HG02571 (cell line): ENCODE results near the gene ITM2B.
"Not testable (repeated sequence)": the region's sequence is repeated elsewhere in the genome, so short reads cannot be mapped to it uniquely, and the experiment has no call there.

ENCODE experiments used
- ATAC-seq: cut with Tn5 transposase; IDR thresholded peaks from one replicate; pipeline ENCODE4 v1.9.1; 2021; ENCODE audit warnings: mild to moderate bottlenecking, moderate library complexity; ENCODE audit not compliant: unreplicated experiment

The ITM2B gene

DNA sequence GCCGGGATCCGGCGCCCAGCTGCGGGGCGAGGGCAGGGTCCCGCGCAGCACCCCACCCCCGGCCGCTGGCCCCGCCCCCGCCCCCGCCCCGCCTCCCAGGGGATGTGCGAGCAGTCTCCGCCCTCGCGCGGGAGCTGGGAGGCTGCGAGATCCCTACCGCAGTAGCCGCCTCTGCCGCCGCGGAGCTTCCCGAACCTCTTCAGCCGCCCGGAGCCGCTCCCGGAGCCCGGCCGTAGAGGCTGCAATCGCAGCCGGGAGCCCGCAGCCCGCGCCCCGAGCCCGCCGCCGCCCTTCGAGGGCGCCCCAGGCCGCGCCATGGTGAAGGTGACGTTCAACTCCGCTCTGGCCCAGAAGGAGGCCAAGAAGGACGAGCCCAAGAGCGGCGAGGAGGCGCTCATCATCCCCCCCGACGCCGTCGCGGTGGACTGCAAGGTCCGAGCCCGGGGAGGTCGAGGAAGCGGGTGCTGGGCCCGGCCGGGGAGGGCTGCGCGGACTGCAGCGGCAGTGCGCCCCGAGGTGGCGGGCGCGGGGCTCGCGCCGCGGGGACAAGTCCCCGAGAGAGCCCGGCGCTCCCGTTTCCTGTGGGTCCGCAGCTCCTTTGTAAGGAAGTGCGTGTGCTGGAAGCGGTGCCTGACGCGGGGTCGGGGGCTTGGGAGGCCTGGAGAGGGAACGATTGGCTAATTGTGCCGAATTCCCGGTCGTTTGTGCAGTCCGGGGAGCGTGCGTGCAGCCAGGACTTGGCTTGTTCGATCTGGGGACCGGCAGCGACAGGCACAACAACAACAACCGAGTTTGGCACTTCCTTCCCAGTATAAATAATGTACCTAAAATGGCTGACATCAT lies at the start of gene ITM2B:
Gene ITM2B, plus strand, starts transcription at position 161 of the 843 bp plus-strand sequence. Its CDS starts 155 bp downstream, at position 316.
- peak; percentile 58 for ATAC-seq

DNA sequence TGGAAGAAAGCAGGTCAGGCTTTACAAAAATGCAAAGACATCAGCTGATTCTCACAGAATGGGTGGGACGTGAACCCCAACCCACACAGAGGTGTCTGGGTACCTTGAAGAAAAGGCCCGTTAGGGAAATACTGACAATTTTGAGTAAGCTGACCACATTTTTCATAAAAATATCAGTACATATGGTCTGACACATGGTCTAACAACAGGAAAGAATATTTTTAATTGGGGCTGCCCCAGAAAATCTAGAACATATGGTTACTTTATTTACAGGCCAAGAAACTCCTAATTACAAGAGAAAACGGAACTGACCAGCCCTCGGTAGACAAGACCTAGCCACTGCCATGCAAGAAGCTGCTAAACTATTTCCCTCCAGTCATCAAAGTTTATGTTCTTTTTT lies 48.7 kb upstream of the ITM2B start:
- no peak for ATAC-seq

DNA sequence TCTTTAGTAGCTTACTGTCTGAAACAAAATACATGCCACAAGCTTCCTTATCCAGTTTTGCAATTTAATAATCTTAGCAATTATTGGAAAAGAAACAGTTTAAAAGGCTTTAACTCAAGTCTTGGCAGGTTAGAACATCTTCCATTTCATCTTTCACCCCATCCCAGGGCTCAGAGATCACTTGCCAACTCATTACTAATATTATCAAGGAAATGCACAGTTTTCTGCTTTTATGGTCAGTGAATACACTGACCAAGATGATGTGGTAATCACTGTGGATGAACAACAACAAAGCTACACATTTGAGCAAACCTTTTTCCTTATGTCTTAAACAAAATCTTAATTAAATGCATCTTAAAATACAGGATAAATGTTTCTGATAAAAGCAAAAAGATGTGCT lies 48.0 kb upstream of the ITM2B start:
- ATAC-seq, result no peak

DNA sequence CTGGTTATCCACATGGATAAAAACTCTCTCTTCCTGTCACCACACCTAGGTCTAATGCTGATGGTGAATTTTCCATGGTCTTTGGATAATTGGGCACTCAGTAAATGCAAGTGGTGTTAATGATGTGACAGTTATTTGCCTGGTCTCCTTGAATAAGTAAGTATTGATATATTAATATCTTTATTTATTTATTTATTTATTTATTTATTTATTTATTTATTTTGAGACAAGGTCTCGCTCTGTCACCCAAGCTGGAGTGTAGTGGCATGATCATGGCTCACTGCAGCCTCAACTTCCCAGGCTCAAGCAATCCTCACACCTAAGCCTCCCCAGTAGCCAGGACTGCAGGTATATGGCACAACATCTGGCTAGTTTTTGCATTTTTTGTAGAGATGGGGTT lies 46.3 kb upstream of the ITM2B start:
- no peak for ATAC-seq

DNA sequence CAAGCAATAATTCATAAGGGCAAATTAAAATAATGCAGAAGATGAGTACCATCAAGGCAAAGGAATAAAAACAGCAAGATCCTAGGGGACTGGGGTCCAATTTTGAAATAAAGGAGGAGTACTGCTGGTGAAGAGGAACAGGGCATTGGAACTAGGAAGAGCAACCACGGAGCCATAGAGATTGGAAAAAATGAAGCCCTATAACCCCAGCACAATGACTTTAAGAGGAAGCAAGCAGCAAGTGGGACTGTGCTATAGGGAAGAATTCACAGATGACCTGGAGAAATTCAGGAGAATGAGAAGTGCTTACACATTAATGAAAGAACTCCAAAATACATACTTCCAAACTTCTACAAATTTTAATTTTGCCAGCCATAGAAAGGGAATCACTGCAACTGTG lies 44.9 kb upstream of the ITM2B start:
- ATAC-seq, result no peak

DNA sequence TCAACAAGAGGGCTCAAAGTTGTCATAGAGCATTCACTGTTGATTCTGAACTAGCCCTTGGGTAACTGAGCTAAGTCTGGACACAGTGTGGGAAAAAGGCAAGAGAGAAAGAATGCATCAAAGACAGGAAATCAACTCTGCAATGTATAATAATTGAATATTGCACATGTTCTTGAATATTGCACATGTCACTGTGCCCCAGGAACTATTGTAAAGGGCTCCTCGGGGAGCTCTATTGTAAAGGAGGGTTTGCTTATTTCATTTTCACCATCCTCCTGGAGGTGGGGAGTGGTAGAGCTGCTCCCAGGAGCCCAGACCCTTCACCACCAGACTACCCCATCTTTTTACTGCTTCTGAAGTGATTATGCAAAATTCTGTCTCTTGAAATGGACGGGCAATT lies 44.4 kb upstream of the ITM2B start:
- ATAC-seq, result no peak

DNA sequence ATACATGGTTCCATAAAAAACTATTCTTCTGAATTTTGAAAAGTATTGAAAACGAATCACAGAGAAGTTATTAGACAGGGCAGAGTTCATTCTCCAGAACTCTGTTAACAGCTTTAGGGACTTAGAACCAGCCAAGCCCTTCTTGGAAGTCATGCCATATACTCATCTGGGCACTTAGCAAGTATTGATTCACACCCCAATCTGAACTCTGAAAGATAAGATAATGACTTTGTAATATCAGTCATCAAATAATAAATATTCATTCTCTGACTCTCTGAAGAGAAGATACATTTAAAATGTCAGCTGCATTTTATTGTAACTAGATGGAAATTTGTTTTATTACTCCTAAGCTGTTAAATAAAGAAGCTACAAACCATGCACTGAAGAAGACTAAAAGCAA lies 43.8 kb upstream of the ITM2B start:
- ATAC-seq, result no peak

DNA sequence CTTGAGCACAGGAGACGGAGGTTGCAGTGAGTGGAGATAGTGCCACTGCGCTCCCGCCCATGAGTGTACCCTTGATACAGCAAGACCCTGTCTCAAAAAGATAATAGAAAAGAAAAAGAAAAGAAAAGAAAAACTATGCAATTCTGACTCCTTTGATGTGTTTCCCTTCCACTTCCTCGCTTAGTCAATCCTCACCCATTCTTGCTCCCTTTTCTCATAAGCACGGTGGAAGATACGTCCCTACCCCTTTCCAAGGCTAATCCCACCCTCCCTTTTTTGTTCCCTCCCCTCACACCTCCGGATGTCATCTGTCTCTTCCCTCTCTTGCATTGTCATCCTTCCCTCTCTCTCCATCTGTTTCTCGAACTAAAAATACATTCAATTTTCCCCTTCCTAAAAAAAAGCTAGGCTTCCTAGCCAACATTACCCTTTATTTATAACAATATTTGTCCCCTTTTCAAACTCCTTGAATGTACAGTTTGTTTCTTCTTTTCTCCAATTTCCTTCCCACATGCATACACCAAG lies 40.5 kb upstream of the ITM2B start:
- no peak for ATAC-seq

DNA sequence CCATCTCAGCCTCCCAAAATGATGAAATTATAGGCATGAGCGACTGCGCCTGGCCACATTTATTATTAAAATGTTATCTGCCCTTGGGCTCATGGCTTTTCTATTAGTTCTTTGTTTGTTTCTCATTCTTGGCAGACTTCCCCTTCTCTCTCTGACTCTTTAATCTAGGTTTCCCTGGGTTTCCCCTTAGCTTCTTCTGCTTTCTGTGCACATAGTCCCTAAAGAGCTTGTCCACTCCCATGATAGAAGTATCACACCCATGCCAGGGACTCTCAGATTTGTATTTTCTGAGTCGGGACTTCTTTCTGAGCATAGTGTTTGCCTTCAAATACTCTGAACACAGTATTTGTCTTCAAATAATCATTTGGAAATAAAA lies 38.6 kb upstream of the ITM2B start:
- peak; percentile 72 for ATAC-seq

DNA sequence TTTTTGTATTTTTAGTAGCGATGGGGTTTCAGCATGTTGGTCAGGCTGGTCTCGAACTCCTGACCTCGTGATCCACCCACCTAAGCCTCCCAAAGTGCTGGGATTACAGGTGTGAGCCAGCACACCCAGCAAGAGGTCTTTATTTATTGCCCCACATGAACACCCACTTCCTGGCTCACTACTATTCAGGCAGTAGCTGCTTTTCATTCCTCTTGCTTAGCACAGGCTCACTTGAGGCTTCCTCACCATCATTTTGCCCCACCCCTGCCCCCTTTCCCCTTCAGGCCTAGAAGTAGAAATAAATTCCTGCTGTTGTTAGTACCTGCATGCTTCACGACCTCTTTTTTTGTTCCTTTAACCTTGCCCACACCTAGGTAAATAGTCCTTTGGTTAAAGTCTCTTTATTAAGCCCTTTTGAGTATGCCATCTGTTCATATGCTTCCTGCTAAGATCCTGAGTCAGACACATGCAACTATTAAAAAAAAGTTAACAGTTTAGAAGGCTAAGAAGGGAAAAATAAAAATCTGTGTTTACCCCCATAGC lies 33.5 kb upstream of the ITM2B start:
- no peak for ATAC-seq

DNA sequence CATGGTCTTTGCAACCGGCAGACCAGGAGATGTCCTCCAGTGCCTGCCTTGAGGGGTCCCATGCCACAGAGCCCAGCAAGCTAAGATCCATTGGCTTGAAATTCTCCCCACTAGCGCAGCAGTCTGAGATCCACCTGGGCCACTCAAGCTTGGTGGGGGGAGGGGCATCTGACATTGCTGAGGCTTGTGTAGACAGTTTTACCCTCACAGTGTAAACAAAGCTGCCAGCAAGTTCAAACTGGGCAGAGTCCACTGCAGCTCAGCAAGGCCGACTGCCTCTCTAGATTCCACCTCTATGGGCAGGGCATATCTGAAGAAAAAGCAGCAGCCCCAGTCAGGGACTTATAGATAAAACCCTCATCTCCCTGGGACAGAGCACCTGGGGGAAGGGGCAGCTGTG lies 32.0 kb upstream of the ITM2B start:
- no peak for ATAC-seq

DNA sequence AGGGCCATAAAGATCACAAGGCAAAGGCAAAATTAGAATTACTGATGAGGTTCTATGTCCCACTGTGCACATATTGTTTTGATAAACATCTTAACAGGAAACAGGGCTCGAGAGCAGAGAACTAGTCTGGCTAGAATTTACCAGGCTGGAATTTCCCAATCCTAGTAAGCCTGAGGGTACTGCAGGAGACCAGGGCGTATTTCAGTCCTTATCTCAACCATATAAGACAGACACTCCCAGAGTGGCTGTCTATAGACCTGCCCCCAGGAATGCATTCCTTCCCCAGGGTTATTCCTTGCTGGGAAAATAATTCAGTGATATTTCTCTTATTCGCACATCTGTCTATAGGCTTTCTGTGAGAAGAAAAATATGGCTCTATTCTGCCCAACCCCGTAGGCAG lies 25.8 kb upstream of the ITM2B start:
- not testable (repeated sequence) for ATAC-seq

DNA sequence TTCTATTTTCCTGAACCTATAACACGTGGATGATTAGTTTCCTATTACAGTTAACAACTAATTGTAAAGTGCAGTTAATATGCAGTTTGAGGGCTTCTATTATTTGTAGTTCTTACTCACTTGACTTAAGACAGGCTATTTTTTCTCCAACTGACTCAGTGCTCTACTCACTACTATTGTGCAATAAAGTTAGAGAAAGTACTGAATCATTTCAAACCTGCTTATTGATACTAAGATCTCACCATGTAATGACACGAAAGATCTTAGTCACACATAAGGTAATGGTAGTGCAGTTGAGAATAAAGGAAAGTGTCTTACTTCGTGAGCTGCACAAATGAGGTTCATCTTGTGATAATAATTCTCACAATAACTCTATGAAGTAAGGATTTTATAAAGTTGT lies 22.8 kb upstream of the ITM2B start:
- ATAC-seq, result no peak

DNA sequence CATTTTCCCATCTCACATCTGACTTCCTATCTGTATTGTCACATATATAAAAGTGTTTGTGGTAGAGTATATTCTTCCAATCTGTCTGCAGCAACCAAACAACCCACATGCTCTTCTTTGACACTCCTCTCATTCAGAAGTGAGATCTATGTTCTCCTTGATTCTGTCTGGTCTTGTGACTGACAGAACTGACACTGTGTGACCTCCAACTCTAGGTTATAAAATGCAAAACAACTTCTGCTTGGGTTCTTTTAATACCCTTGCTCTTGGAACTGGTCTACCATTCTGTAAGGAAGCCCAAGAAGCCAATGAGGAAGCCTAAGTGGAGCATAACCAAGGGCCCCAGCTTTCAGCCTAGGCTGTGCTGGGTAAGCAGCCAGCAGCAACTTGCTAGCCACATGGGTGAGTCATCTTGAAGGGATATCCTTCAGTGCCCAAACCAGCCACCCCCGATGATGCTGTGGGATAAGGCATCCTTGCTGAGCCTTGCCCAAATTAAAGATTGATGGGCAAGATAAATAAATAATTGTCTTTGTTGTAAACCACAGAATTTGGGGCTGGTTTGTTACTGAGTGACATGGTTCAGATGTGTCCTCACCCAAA lies 18.4 kb upstream of the ITM2B start:
- no peak for ATAC-seq

DNA sequence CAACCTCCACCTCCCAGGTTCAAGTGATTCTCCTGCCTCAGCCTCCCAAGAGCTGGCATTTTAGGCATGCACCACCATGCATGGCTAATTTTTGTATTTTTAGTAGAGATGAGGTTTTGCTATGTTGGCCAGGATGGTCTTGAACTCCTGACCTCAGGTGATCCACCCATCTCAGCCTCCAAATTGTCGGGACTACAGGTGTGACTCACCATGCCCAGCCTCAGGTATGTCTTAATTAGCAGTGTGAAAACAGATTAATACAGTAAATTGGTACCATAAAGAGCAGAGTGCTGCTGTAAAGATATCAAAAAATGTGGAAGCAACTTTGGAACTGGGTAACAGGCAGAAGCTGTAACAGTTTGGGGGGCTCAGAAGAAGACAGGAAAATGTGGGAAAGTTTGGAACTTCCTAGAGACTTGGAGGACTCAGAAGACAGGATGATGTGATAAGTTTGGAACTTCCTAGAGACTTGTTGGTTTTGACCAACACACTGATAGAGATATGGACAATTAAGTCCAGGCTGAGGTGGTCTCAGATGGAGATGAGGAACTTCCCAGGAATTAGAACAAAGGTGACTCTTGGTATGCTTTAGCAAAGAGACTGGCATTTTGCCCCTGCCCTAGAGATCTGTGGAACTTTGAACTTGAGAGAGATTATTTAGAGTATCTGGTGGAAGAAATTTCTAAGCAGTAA lies 17.3 kb upstream of the ITM2B start:
- ATAC-seq, result not testable (repeated sequence)

DNA sequence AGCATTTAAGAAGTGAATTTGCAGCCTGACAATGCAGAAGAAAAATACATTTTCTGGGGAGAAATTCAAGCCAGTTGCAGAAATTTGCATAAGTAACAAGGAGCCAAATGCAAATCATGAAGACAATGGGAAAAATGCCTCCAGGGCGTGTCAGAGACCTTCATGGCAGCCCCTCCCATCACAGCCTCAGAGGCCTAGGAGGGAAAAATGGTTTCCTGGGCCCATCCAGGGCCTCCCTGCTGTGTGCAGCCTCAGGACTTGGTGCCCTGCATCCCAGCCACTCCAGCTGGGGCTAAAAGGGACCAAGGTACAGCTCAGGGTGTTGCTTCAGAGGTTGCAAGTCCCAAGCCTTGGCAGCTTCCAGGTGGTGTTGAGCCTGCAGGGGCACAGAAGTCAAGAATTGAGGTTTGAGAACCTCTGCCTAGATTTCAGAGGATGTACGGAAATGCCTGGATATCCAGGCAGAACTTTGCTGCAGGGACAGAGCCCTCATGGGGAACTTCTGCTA lies 16.7 kb upstream of the ITM2B start:
- no peak for ATAC-seq

DNA sequence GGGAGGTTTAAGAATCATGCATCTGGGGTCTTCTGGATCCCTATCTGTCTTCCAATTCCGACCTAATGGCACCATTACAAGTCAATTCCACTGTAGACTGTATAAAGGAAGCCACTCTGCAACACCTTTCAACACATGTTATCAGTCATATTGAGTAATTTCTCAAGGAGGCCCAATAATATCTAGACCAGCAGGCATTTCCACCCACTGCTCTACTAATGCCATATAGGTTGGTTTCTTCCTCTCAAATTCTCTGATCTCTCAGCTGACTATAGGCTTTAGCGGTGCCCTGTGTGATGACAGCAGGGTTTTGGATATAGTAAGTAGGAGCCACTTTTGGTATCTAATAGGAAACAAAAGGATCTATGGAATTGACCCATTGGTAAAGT lies 12.4 kb upstream of the ITM2B start:
- ATAC-seq, result no peak

DNA sequence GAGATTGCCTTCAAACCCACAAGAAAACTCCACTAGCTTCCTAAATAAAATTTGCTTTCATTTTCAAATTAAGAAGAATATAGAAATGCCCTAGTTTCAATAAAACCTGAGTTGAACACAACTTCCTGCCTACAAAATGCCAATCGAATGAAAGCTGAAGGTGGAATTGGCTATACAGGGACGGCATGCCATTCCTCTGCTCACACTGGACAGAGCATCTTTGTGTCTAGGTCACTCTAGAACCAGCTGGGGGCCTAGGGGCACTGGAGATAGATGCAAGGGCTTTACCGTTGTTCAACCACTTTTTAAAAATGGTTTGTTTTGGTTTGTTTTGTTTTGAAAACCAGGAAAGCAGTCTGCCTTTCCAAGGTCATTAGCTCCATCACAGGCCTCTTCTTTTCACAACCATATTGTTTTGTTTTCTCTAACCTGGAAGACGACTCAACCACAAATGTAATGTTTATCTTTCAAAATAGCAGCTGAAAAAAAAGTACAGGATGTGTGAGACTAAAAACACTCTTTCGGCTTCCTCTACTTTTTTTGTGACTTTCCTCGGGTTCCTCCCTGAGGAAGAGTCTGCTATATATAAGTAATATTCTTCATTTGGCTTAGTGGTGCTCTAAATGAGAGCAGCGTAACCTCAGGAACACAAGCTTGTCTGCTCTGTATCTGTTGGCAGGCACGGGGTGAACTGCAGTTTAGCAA lies 11.9 kb upstream of the ITM2B start:
- no peak for ATAC-seq

DNA sequence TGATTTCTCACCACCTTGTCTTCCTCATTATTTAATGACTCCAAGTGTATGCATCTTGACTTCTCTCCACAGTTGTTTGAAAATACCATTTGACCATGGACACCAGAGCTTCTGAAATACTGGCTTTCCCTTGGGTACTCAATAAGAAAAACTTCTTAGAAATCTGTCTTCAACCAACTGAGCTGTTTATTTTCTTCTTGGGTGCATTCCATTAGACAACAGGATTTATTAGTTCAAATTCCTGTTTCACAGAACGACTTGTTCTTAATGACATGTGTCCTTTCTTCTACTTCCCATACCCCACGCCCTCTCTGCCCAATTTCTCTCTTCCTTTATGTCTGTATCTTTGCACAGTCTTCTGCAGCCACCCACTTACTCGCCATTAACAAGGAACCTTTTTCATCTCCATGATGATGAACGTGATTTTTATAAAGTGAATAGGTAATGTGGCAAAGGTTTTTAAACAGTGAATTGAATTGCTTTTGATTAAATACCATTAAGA lies 11.3 kb upstream of the ITM2B start:
- no peak for ATAC-seq
